DOHH2 (cell line): Measurements from ENCODE around the gene GFPT2.

Experiments used
- H3F3A ChIP-seq: fragments of 200-600 bp; sonication (generic), shearing (Covaris generic); 2 replicates; pipeline ENCODE4 v1.6.0; 2016; ENCODE audit warnings: antibody characterized with exemption, mild to moderate bottlenecking; ENCODE audit not compliant: control insufficient read depth, insufficient read depth
- H3K27ac ChIP-seq: fragments of 200-600 bp; sonication (generic); 2 replicates; pipeline ENCODE4 v1.5.1; 2014; ENCODE audit warnings: low read depth, mild to moderate bottlenecking, low read length, moderate library complexity
- H3K27me3 ChIP-seq: fragments of 200-600 bp; sonication (generic); 2 replicates; pipeline ENCODE4 v1.6.1; 2014; ENCODE audit warnings: mild to moderate bottlenecking, low read length, mixed read lengths; ENCODE audit not compliant: control insufficient read depth
- H3K36me3 ChIP-seq: fragments of 200-600 bp; sonication (generic); 2 replicates; pipeline ENCODE4 v1.6.1; 2014; ENCODE audit warnings: mild to moderate bottlenecking, low read length, moderate library complexity, mixed read lengths; ENCODE audit not compliant: control insufficient read depth
- H3K4me1 ChIP-seq: fragments of 200-600 bp; sonication (generic); 2 replicates; pipeline ENCODE4 v1.6.1; 2014; ENCODE audit warnings: mild to moderate bottlenecking, low read length, mixed read lengths; ENCODE audit not compliant: control insufficient read depth
- H3K4me2 ChIP-seq: fragments of 200-600 bp; sonication (generic); 2 replicates; pipeline ENCODE4 v1.6.0; 2014; ENCODE audit warnings: mild to moderate bottlenecking, low read length, moderate library complexity
- H3K4me3 ChIP-seq: fragments of 200-600 bp; sonication (generic); 2 replicates; pipeline ENCODE4 v1.5.1; 2014; ENCODE audit warnings: mild to moderate bottlenecking, low read length, mixed read lengths
- H3K79me2 ChIP-seq: fragments of 200-600 bp; sonication (generic); 2 replicates; pipeline ENCODE4 v1.6.1; 2014; ENCODE audit warnings: mild to moderate bottlenecking, low read length, mixed read lengths; ENCODE audit not compliant: control insufficient read depth
- H3K9me2 ChIP-seq: fragments of 200-600 bp; sonication (generic); replicated peaks from 2 replicates; pipeline ENCODE4 v1.6.1; 2014; ENCODE audit warnings: mild to moderate bottlenecking, low read length, mixed read lengths; ENCODE audit not compliant: control insufficient read depth
- H3K9me3 ChIP-seq: fragments of 200-600 bp; sonication (generic); 2 replicates; pipeline ENCODE4 v1.6.1; 2014; ENCODE audit warnings: antibody characterized with exemption, low read length, mixed read lengths; ENCODE audit not compliant: control insufficient read depth, insufficient read depth
- H4K20me1 ChIP-seq: fragments of 200-600 bp; sonication (generic); 2 replicates; pipeline ENCODE4 v1.6.0; 2014; ENCODE audit warnings: low read depth, mild to moderate bottlenecking, antibody characterized with exemption, low read length, moderate library complexity; ENCODE audit not compliant: control insufficient read depth, insufficient read depth
- EZH2phosphoT487 ChIP-seq: fragments of 200-600 bp; sonication (generic); IDR thresholded peaks from 2 replicates; pipeline ENCODE4 v1.6.1; 2017; ENCODE audit warnings: borderline replicate concordance, mild to moderate bottlenecking, antibody characterized with exemption, low read length, moderate library complexity, mixed read lengths
- TF ChIP-seq, protein P1 (sequence below): fragments of 200-600 bp; sonication (generic); IDR thresholded peaks from one replicate; pipeline ENCODE4 v1.5.1; 2014; ENCODE audit warnings: antibody characterized with exemption, mild to moderate bottlenecking, low read depth, low read length; ENCODE audit not compliant: poor library complexity, severe bottlenecking

The GFPT2 gene

DNA sequence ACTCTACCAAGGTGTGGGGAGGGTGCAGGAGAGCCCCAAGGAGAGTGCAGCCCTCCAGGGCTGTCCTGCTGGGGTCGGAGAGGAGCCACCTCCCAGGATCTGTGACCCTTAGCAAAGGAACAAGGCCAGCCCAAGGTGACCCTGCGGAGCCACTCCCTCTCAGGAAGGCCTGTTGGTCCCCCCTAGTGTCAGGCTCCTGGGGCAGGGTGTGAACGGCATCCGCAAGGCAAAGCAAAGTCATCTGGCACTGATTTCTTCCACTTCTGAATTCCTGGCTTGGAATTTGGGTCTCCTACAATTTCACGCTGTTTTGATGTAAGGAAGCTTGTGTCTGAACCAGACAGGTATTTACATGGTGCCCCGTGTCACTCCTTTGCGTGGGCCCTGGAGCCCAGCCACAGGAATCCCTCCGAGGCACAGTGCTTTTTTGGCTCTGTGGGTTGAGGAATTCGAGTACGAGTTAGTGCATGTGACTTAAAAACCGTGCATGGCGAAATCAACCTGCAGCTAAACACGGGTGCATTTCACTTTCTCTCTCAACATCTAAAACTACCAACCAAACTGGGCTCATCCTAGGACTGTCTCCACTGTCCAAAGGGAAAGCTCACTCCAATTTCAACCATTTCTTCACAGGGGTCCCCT is 24.5 kb upstream of the GFPT2 start:
- Histone ChIP-seq H3K36me3 (no peaks in the 10 kb centered on the region), H3K27ac (no peak overlapping the region), H3K4me2 (no peak overlapping the region), H3K4me1 (0 out of 2 replicates have a peak, but pooled peaks cover 4% of the 10 kb centered on the region), H3K27me3 (no peaks in the 10 kb centered on the region), H3F3A (no peaks in the 10 kb centered on the region), H3K79me2 (no peaks in the 10 kb centered on the region), H4K20me1 (no peaks in the 10 kb centered on the region), H3K9me3 (no peaks in the 10 kb centered on the region; the same call in 1 of the 2 replicates), H3K4me3 (no peak overlapping the region), H3K9me2 (no peaks in the 10 kb centered on the region)
- TF ChIP-seq, protein P1, sequence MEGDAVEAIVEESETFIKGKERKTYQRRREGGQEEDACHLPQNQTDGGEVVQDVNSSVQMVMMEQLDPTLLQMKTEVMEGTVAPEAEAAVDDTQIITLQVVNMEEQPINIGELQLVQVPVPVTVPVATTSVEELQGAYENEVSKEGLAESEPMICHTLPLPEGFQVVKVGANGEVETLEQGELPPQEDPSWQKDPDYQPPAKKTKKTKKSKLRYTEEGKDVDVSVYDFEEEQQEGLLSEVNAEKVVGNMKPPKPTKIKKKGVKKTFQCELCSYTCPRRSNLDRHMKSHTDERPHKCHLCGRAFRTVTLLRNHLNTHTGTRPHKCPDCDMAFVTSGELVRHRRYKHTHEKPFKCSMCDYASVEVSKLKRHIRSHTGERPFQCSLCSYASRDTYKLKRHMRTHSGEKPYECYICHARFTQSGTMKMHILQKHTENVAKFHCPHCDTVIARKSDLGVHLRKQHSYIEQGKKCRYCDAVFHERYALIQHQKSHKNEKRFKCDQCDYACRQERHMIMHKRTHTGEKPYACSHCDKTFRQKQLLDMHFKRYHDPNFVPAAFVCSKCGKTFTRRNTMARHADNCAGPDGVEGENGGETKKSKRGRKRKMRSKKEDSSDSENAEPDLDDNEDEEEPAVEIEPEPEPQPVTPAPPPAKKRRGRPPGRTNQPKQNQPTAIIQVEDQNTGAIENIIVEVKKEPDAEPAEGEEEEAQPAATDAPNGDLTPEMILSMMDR, result no peak
- TF ChIP-seq EZH2phosphoT487, result no peak

DNA sequence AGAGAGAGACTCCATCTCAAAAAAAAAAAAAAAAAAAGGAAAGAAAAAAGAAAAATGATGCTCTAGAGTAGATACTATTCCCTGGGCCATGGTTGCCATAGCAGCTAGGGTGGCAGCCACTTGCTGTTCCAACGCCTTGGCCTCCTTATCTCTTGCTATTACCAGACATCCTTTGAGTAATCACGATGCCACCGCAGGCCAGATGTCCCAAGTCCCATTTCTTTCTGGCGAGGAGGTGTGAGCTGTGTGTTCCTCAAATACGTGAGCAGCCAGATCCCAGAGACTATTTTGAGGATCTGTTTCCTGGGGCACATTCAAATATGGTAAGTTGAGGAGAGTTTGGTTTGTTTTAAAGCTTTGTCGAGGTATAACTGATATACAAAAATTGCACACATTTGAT is 23.4 kb upstream of the GFPT2 start:
- Histone ChIP-seq H3K4me1 (0 out of 2 replicates have a peak, but pooled peaks cover 4% of the 10 kb centered on the region), H3K4me3 (no peak overlapping the region), H3K36me3 (no peaks in the 10 kb centered on the region), H3K9me2 (no peaks in the 10 kb centered on the region), H3K27ac (no peak overlapping the region), H3K4me2 (no peak overlapping the region), H3K27me3 (no peaks in the 10 kb centered on the region), H3K79me2 (no peaks in the 10 kb centered on the region), H4K20me1 (no peaks in the 10 kb centered on the region), H3K9me3 (no peaks in the 10 kb centered on the region; the same call in 1 of the 2 replicates), H3F3A (no peaks in the 10 kb centered on the region)
- no peak for TF ChIP-seq EZH2phosphoT487
- TF ChIP-seq, protein P1, result no peak

DNA sequence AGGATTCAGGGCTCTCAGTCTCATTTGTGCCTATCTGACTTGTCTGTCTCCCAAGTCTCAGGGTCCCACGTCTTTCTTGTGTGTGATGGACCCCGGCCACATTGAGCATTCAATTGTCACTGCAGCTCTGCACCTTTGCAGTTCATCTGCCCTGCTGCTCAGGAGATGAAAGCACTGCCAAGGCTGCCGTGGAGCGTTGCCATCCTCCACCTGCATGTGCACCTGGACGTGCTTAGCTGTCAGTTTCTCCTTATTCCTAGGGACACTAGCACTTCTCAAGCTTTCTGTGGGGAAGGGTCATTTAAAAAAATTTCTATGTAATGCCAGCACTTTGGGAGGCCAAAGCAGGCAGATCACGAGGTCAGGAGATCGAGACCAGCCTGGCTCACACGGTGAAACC is 22.8 kb upstream of the GFPT2 start:
- Histone ChIP-seq H3K9me2 (no peaks in the 10 kb centered on the region), H3K79me2 (no peaks in the 10 kb centered on the region), H3K4me1 (0 out of 2 replicates have a peak, but pooled peaks cover 4% of the 10 kb centered on the region), H4K20me1 (no peaks in the 10 kb centered on the region), H3F3A (no peaks in the 10 kb centered on the region), H3K27ac (no peak overlapping the region), H3K9me3 (no peaks in the 10 kb centered on the region; the same call in 1 of the 2 replicates), H3K27me3 (no peaks in the 10 kb centered on the region), H3K36me3 (no peaks in the 10 kb centered on the region), H3K4me3 (no peak overlapping the region), H3K4me2 (no peak overlapping the region)
- TF ChIP-seq, protein P1, result no peak
- TF ChIP-seq EZH2phosphoT487, result no peak
